SK-N-SH (cell line): ENCODE measurements around the gene TAP1.

Experiments
- CTCF ChIP-seq: fragments of 200-600 bp; sonication (generic); IDR thresholded peaks from 2 replicates; pipeline ENCODE4 v1.6.1; 2017; ENCODE audit warnings: antibody characterized with exemption, mild to moderate bottlenecking, moderate library complexity
- EP300 ChIP-seq, 2 experiments: IDR thresholded peaks; 2 replicates each; pipeline versions ENCODE4 v1.4.0 to v1.6.1; 2012; ENCODE audit warnings: borderline replicate concordance in 1 of 2, low read depth in 1 of 2, low read length in 1 of 2
- FOXJ3 ChIP-seq: sonication (generic); formaldehyde crosslinking; IDR thresholded peaks from 2 replicates; pipeline ENCODE4 v1.5.1; 2020; ENCODE audit warnings: mild to moderate bottlenecking, missing genetic modification reagents
- FOXM1 ChIP-seq: IDR thresholded peaks from 2 replicates; pipeline ENCODE4 v1.4.0; 2012; ENCODE audit warnings: low read depth, mild to moderate bottlenecking
- GABPA ChIP-seq: IDR thresholded peaks from 2 replicates; pipeline ENCODE4 v1.4.0; 2012; ENCODE audit warnings: low read depth, mild to moderate bottlenecking
- NFIC ChIP-seq: IDR thresholded peaks from 2 replicates; pipeline ENCODE4 v1.4.0; 2012; ENCODE audit warnings: borderline replicate concordance
- RAD21 ChIP-seq: IDR thresholded peaks from 2 replicates; pipeline ENCODE4 v1.6.1; 2012; ENCODE audit warnings: mild to moderate bottlenecking, low read length
- RCOR1 ChIP-seq: fragments of 150-350 bp; IDR thresholded peaks from 2 replicates; pipeline ENCODE4 v1.6.1; 2017; ENCODE audit warnings: antibody characterized with exemption, low read length
- RXRA ChIP-seq: IDR thresholded peaks from 2 replicates; pipeline ENCODE4 v1.4.0; 2012; ENCODE audit warnings: low read depth, mild to moderate bottlenecking, borderline replicate concordance
- SIN3A ChIP-seq: IDR thresholded peaks from 2 replicates; pipeline ENCODE4 v1.6.1; 2012; ENCODE audit warnings: low read depth, mild to moderate bottlenecking, low read length, moderate library complexity, borderline replicate concordance
- USF2 ChIP-seq: fragments of 150-350 bp; IDR thresholded peaks from 2 replicates; pipeline ENCODE4 v1.6.1; 2017; ENCODE audit warnings: antibody characterized with exemption, low read length, low read depth, borderline replicate concordance

DNA sequence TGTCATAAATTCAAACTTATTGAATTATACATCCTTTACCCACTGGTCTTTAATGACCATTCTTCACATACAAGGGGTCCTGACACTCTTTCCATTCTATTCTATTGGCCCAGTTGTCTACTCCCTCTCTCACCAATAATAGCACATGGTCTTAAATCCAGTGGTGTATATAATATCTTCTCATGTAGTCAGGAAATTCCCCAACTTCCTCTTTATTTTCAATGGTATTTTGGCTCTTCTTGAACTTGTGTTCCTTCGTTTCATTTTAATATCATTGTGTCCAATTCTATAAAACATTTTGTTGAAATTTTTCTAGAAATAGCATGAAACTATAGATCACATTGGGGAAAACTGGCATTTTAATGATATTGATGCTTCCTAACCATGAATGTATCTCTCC, 37.3 kb upstream of the TAP1 start:
- no peak for TF ChIP-seq EP300 (IDR thresholded peaks at IDR 0.05; ENCODE audit: borderline replicate concordance in 1 of 2, low read depth in 1 of 2, low read length in 1 of 2)
- TF ChIP-seq RAD21 = no peak
- no peak for TF ChIP-seq USF2
- no peak for TF ChIP-seq CTCF
- no peak for TF ChIP-seq FOXM1
- no peak for TF ChIP-seq RXRA
- TF ChIP-seq RCOR1 = no peak
- TF ChIP-seq SIN3A = no peak
- TF ChIP-seq GABPA = no peak
- no peak for TF ChIP-seq NFIC
- no peak for TF ChIP-seq FOXJ3
